LNCaP clone FGC (cell line): Measurements from ENCODE around the gene ESRRB.

Experiments used
- DNase-seq: peaks from one replicate; pipeline ENCODE4 v3.0.0-alpha.2; 2011; ENCODE audit warnings: low read depth
- H3K4me3 ChIP-seq: 2 replicates; pipeline ENCODE4 v1.5.1; 2011; ENCODE audit warnings: mild to moderate bottlenecking, low read depth, low read length, control low read depth
- TF ChIP-seq, protein P1 (sequence below): IDR thresholded peaks from 2 replicates; pipeline ENCODE4 v1.5.1; 2012; ENCODE audit warnings: mild to moderate bottlenecking; ENCODE audit not compliant: control insufficient read depth, insufficient read depth; ENCODE audit errors: extremely low read depth

The ESRRB gene

DNA sequence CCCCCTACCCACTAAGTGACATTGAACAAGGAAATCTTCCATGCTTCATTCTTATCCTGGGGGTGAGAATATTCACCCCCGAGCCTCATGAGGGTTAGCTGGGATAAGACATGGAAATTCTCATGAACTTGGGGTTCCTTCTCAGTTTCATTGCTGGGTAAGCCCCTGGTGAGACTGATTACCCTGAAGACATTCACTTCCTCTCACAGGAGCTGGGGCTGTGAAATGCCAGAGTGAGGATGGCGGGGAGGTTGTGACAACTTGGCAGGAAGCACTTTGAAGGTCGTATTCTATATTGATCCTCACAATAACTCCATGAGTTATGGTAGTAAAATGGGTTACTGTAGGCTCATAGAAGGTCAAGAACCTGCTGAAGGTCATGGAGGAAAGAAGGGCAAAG lies 43.5 kb downstream of the ESRRB start:
- no peak overlapping the region for H3K4me3 ChIP-seq
- no peak for DNase-seq
- TF ChIP-seq, protein P1, sequence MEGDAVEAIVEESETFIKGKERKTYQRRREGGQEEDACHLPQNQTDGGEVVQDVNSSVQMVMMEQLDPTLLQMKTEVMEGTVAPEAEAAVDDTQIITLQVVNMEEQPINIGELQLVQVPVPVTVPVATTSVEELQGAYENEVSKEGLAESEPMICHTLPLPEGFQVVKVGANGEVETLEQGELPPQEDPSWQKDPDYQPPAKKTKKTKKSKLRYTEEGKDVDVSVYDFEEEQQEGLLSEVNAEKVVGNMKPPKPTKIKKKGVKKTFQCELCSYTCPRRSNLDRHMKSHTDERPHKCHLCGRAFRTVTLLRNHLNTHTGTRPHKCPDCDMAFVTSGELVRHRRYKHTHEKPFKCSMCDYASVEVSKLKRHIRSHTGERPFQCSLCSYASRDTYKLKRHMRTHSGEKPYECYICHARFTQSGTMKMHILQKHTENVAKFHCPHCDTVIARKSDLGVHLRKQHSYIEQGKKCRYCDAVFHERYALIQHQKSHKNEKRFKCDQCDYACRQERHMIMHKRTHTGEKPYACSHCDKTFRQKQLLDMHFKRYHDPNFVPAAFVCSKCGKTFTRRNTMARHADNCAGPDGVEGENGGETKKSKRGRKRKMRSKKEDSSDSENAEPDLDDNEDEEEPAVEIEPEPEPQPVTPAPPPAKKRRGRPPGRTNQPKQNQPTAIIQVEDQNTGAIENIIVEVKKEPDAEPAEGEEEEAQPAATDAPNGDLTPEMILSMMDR: no peak

DNA sequence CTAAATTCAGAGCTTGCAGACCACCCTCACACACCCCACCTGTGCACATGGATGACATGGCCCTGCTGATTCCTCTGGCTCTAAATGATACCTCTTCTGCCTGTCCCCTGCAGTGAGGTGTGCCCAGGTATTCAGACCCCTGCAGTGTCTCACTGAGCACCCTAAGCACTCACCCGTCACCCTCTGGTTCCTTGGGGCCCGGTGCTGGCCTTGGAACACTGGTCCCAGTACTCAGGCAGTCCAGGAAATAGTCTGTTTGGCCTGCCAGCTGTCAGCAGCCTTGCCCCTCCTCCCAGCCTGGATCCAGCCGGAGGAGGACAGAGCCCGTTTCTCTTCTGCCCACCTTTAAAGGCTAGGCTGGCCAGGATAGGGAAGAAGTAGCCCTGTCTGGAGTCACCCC lies 44.9 kb downstream of the ESRRB start:
- TF ChIP-seq, protein P1: no peak
- no peak for DNase-seq
- H3K4me3 ChIP-seq: no peak overlapping the region

DNA sequence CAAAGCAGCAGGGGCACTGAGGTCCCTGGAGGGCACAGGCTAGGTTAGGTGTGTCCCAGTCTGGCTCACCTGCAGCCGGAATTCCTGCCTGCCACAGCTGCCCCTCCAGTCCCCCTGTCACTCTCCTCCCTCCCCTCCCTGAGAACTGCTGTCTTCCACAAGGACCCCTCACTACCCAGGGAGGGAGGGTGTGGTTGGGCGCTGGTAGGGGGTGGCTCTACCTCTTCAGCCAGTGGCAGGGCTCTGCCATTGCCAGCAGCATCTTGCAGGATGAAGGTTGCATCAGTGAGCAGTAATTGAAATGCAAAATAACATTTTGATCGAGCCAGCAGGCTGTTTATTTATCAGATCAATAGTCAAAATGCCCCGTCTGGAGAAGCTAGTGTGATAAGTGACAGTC lies 45.7 kb downstream of the ESRRB start:
- TF ChIP-seq, protein P1: no peak
- no peak for DNase-seq

DNA sequence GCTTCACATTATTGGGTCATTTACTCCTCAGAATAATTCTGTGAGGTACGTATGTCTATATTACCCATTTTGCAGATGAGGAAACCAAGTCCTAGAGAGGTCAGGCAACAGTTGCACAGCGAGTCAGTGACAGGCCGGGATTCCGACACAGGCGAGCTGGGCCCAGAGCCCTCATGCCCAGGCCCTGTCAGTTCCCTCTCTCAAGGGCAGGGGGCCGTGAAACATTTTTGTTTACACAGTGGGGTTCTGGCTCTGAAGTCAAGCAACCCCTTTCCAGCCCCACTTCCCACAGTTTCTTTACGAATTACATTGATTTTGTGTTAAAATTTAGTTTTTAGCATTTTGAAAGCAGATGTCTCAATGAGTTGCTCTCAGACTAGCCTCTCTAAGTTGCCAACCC lies 46.7 kb downstream of the ESRRB start:
- no peak overlapping the region for H3K4me3 ChIP-seq
- TF ChIP-seq, protein P1: no peak
- DNase-seq: no peak

More for the DNA sequence above, 45.7 kb downstream of the ESRRB start:
- H3K4me3 ChIP-seq: no peak overlapping the region

DNA sequence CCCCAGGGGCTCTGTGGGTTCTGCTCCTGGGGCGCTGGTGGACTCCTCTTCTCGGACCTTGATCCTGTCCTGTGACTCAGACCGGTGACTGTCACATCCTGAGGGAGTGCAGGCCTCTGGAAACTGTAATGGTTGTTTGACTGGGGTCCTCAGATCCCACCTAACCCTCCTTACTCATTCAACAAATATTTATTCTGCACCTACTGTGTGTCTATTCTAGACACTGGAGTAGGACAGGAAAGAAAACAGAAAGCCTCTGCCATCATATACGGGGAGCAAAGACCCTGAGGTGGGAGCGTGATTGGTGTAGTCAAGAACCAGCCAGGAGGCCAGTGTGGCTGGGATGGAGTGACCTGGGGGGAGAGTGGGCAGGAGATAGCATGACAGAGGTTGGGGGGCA lies 47.6 kb downstream of the ESRRB start:
- no peak for DNase-seq
- TF ChIP-seq, protein P1: no peak
- H3K4me3 ChIP-seq: no peak overlapping the region

DNA sequence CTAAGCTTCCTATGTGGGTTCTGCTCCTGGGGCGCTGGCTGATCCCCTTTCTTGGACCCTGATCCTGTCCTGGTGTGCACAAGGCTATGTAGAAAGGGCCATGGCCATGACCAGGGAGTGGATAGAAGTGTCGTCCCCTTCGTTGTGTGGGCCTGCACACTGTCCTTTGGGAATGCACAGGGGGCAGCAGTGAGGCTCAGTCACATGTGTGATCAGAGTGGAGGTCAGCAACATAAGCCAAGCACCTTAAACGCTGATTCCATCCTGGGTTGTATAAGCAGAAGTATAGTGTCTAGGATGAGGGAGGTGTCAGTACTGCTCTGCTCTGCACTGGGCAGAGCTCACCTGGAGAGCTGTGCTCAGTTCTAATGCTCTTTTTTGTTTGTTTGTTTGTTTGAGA lies 48.4 kb downstream of the ESRRB start:
- DNase-seq: no peak
- TF ChIP-seq, protein P1: peak; percentile 19; the same call in 1 of the 2 replicates
- no peak overlapping the region for H3K4me3 ChIP-seq

DNA sequence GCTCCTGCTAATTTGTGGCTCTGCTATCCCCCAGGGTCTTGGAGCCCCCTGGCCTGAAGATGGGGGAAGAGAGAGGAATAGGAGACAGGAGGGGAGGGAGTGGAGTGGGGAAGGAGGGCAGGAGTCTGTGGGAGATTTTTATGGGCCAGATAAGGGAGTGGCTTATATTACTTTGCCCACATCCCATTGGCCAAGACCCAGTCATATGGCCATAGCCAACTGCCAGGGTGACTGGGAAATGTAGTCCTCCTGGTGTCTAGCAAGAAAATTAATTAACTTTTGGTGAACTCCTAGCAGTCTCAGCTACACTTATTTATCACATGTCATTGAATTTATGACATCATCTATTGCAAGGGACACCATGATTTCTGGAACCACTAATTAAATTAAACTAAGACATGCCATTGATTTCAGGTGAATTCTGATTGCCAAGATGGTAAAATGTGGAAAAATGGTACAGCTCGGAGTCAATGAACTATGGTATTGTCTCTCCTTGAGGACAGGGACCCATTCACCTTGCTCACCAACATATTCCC lies 50.3 kb downstream of the ESRRB start:
- TF ChIP-seq, protein P1: no peak
- H3K4me3 ChIP-seq: no peak overlapping the region
- no peak for DNase-seq
